Stimulated activated CD4-positive, alpha-beta T cell treated with anti-CD3 and anti-CD28 coated beads, Interleukin-4, amount 100 ng/mL, for 48 hours (primary cell): ENCODE data around the gene HYKK.
"Not testable (repeated sequence)": the region's sequence is repeated elsewhere in the genome, so short reads cannot be mapped to it uniquely, and the experiment has no call there.

Experiments used
- DNase-seq, 2 donors: peaks; one replicate each; pipeline ENCODE4 v3.0.0-alpha.2; 2020; ENCODE audit warnings: low read depth in 2 of 2

The HYKK gene

GRCh38 chr15:78540141-78540870 lies 32.9 kb downstream of the HYKK start, which contains the start of gene PSMA4:
TSS of gene PSMA4 (plus strand) at chr15:78540444. CDS start at chr15:78541928, 1,484 bp downstream.
- DNase-seq: peak; percentile 92 to 93

DNA sequence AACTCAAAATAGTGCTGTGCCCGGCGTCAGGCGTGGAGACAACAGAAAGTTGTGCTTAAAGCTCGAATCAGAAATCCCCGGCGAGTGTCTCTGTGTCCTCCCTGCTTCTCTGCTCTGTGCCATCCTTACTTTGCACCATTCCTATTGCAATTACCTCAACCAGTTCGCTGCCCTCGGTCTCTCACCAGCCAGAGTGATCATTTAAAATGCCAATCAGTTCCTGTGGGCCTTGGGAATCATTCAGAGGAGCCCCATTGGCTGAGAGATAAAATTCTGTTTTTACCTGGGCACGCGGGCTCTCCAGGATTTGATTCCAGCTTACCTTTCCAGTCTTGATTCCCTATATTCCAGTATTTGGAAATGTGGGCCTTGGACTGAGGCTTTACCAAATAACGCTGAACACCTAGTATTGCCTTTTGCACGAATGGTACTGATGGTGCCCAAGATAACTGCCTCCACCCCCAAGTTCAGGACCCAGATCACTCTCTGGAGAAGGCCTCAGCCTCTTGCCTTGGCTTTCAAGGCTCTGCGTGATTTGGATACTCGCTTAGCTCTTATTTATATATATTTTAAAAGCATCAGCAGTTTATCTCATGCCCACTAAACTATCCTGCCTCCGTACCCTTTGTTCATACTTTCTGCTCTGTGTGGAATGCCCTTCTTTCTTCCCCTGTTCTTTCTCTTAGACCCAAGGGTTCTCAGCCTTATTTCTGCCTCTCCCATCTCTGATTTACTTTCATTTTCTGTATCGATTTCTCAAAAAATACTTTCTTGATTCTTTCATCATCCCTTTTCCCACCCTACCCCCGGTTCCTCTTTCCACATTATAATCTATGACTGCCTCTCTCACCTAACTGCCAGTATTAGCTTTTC lies 33.7 kb downstream of the HYKK start:
- DNase-seq: no peak

DNA sequence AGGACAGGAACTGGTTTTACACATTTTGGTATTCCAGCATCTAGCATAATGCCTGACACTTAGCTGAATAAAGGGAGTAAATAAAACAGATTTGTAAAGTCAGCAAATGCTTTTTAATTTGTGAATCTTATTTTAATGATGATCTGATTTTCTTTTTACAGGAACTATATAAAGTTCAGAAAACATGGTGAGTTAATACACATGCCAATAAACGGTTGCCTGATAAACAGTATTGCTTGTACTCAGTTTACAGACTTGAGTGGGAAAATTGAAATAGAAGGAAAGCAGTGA lies 34.3 kb downstream of the HYKK start:
- no peak for DNase-seq

GRCh38 chr15:78542647-78543046 lies 35.3 kb downstream of the HYKK start:
- no peak for DNase-seq

DNA sequence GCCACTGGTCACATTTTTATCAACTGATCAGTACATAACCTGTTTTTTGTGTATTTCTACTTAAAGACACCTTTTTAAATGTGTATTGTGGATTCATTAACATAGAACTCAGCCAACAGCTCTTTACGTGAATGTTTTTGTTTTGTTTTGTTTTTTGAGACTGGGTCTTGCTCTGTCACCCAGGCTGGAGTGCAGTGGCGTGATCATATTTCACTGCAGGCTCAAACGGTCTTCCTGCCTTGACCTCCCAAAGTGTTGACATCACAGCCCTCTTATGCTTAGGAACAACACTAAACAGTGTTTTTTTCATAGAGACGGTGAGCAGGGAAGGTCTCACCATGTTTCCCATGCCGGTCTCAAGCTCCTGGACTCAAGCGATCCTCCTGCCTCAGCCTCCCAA lies 42.8 kb downstream of the HYKK start:
- DNase-seq: no peak

- DNase-seq: no peak
Observed at GRCh38 chr15:78550815-78551214, 43.4 kb downstream of the HYKK start.

- no peak for DNase-seq
Observed at GRCh38 chr15:78551902-78552301, 44.5 kb downstream of the HYKK start.

- DNase-seq: no peak
Observed at GRCh38 chr15:78552597-78552996, 45.2 kb downstream of the HYKK start.

GRCh38 chr15:78560201-78560600 lies 52.8 kb downstream of the HYKK start:
- DNase-seq: not testable (repeated sequence)

GRCh38 chr15:78561490-78561889 lies 54.1 kb downstream of the HYKK start:
- no peak for DNase-seq

DNA sequence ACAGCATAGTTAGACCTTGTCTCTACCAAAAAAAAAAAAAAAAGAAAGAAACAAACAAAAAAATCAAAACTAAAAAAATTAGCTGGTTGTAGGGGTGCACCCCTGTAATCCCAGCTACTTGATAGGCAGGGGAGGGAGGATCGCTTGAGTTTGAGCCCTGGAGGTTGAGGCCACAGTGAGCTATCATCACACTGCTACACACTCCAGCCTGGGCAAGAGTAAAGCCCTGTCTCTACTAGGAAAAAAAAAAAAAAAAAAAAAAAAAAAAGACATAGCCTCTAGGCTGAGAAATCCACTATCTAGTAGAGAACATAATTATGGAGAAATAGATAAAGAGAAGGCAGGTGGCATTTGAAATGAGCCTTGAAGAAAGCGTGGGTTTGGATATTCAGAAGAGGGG lies 55.7 kb downstream of the HYKK start:
- DNase-seq: no peak

DNA sequence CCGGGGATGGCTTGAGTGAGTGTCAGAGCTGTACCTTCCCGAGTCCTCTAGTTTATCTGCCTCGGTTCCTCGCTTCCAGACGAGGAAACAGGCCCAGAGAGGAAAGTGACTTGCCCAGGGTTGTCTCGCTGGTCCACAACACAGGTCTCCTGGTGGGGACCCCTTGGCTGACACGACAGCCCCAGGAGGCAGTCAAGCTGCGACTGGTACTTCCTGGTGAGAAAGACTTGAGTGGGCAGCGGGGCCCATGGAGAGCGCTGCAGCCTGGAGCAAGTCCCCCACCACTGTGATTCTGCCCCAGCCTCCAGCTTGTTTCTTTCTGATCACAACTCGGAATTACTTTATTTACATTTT lies 57.3 kb downstream of the HYKK start:
- no peak for DNase-seq

DNA sequence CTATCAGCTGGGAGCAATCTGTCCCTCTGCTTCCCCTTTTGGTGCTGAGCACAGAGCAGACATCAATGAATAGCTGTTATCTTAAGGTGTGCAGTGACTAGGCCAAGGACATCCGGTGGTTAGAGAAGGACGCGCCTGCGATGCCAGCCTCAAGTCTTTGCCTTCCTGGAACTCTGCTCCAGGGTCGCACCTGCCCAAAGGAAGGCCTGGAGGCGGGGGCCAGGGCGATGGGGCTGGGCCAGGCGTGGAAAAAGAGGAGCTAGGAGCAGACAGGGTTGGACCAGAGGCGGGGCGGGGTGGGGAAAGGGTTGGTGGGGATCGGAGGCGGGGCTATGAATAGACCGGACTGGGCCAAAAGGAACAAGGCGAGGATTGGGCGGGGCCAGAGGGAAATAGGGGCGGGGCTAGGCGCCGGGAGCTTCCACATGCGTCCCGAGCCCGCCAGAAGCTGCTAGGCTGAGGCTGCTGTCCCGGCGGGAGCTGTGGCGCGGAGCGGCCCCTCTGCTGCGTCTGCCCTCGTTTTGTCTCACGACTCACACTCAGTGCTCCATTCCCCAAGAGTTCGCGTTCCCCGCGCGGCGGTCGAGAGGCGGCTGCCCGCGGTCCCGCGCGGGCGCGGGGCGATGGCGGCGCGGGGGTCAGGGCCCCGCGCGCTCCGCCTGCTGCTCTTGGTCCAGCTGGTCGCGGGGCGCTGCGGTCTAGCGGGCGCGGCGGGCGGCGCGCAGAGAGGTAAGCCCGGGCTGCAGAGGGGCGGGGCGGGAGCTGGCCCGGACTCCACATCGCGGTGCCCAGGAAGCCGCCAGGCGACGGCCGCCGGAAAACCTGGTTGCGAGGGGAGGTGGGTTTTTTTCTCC lies 57.9 kb downstream of the HYKK start, which contains the start of gene CHRNA5:
Gene CHRNA5 (plus strand): TSS at position 424 of the 854 bp plus-strand sequence. CDS start 200 bp downstream, at position 624.
- peak; percentile 75 for DNase-seq

DNA sequence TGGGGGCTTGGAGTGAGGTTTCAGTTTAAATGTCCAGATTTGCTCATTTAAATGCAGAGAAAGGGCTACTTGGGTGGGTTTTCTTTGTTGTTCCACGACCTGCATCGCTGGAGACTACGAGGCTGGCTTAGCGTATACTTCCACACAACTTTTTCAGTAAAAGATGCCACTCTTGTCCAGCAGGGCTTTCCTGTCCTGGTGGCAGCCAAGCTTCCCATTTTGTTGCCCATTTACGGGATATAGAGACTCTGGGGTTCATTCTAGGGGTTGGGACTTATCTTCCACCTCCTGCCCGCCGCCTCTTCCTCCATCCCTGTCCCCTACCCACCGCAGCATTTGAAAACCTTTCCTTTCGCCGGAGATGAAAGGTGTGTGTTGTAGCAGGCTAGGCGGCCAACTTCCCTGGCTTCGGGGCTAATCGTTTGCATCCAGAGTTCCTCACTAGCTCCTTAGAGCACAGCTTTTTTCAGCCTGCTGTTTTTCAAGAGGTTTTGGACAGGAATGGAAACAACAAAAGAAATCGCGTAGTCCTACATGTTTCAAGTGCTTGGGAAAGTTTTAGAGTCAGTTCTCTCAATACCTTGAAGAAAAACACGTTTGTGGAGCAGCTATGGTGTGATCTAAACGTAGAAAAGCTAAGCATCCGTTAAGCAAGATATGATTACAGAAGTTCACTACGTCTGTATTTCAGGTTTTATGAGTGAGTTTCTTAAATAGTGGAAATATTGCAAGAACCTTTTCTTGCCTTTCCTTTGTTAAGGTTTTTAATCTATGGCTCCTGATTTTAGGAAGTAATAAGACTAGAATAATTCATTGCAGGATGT lies 58.8 kb downstream of the HYKK start:
- no peak for DNase-seq

- no peak for DNase-seq
Observed at GRCh38 chr15:78567531-78567930, 60.2 kb downstream of the HYKK start.

- no peak for DNase-seq
Observed at GRCh38 chr15:78570710-78571109, 63.3 kb downstream of the HYKK start.

- no peak for DNase-seq
Observed at GRCh38 chr15:78571382-78571781, 64.0 kb downstream of the HYKK start.

GRCh38 chr15:78573416-78573815 lies 66.0 kb downstream of the HYKK start:
- DNase-seq: no peak

- DNase-seq: no peak
Observed at GRCh38 chr15:78574944-78575343, 67.6 kb downstream of the HYKK start.
